Caco-2 (cell line): ENCODE measurements around the gene TARP.

Experiments
- BruUV-seq: library from RNA; stranded (reverse); fragments of 400-500 nt; replicated peaks from 2 replicates; lab custom pipeline; 2021; lab: Mats Ljungman, UMichigan
- CTCF ChIA-PET: fragments of 300-600 bp; sonication (Branson Sonifier 250); formaldehyde crosslinking; loops from one replicate; lab custom pipeline; 2022; ENCODE audit warnings: antibody characterized with exemption; lab: Charles Lee
- POLR2A ChIA-PET: fragments of 300-600 bp; sonication (Branson Sonifier 250); formaldehyde crosslinking; loops from one replicate; lab custom pipeline; 2022; ENCODE audit warnings: antibody characterized with exemption; lab: Charles Lee
- DNase-seq, 2 experiments: peaks; one replicate each; pipeline versions ENCODE4 v3.0.0 to v3.0.0-alpha.2; 2020 to 2022
- H3K27me3 ChIP-seq: replicated peaks from 2 replicates; pipeline ENCODE4 v1.6.0; 2011; ENCODE audit warnings: low read length; ENCODE audit not compliant: control insufficient read depth, insufficient read depth
- H3K36me3 ChIP-seq: 2 replicates; pipeline ENCODE4 v1.5.1; 2011; ENCODE audit warnings: low read length; ENCODE audit not compliant: control insufficient read depth, insufficient read depth
- H3K4me1 ChIP-seq: fragments of 250-450 bp; sonication (Bioruptor Pico); 2 replicates; pipeline ENCODE4 v1.5.1; 2020; ENCODE audit warnings: mild to moderate bottlenecking
- H3K4me3 ChIP-seq: 2 replicates; pipeline ENCODE4 v1.5.1; 2011; ENCODE audit warnings: low read depth, mild to moderate bottlenecking, control low read depth, low read length
- H3K9me3 ChIP-seq: fragments of 250-450 bp; sonication (Bioruptor Pico); 2 replicates; pipeline ENCODE4 v1.5.1; 2020; ENCODE audit warnings: mild to moderate bottlenecking, moderate library complexity
- H3K27ac Mint-ChIP-seq: one replicate; pipeline ENCODE4 v1.8.0; 2022; ENCODE audit warnings: mixed read lengths; ENCODE audit not compliant: unreplicated experiment
- H3K27me3 Mint-ChIP-seq: one replicate; pipeline ENCODE4 v1.8.0; 2022; ENCODE audit warnings: mixed read lengths; ENCODE audit not compliant: insufficient read depth, unreplicated experiment
- H3K36me3 Mint-ChIP-seq: one replicate; pipeline ENCODE4 v1.8.0; 2022; ENCODE audit warnings: mild to moderate bottlenecking, mixed read lengths; ENCODE audit not compliant: insufficient read depth, unreplicated experiment
- H3K4me1 Mint-ChIP-seq: one replicate; pipeline ENCODE4 v1.8.0; 2022; ENCODE audit warnings: low read depth, mixed read lengths; ENCODE audit not compliant: unreplicated experiment
- H3K4me3 Mint-ChIP-seq: one replicate; pipeline ENCODE4 v1.8.0; 2022; ENCODE audit warnings: mild to moderate bottlenecking, moderate library complexity, mixed read lengths; ENCODE audit not compliant: unreplicated experiment
- H3K9me3 Mint-ChIP-seq: one replicate; pipeline ENCODE4 v1.8.0; 2022; ENCODE audit warnings: mixed read lengths; ENCODE audit not compliant: unreplicated experiment
- CTCF ChIP-seq, 2 experiments: fragments of 200-600 bp in 1 of 2; IDR thresholded peaks; 1 replicate in 1 of 2; 2 replicates in 1 of 2; pipeline versions ENCODE4 v1.5.1 to v1.8.0; 2011 to 2022; ENCODE audit warnings: antibody characterized with exemption in 1 of 2, control low read depth in 1 of 2, inconsistent platforms in 1 of 2, low read depth in 1 of 2, low read length in 1 of 2, mild to moderate bottlenecking in 1 of 2, moderate library complexity in 1 of 2; ENCODE audit not compliant: insufficient read depth in 1 of 2, severe bottlenecking in 1 of 2, unreplicated experiment in 1 of 2
- intact Hi-C: fragments of 100-400 bp; cut with micrococcal nuclease; formaldehyde crosslinking; loops from one replicate; pipeline ENCODE4 v1.10.0; 2022; ENCODE audit not compliant: unreplicated experiment

Gene TARP

GRCh38 chr7:38317515-38317914 lies 44.1 kb upstream of the TARP start:
- ChIA-PET POLR2A (no interaction called here), CTCF (interaction anchor here (0.6 to 1.2 kb wide), 2 partner anchors 101 to 102 kb away, joined by 3 to 6 read pairs; no protein-coding TSS in a partner anchor)
- H3K4me1 ChIP-seq = 0 out of 2 replicates have a peak, but pooled peaks cover 5% of the 10 kb centered on the region
- Mint-ChIP-seq H3K4me1 (peaks cover 11% of the 10 kb centered on the region), H3K27ac (no peak overlapping the region), H3K36me3 (peaks cover 4% of the 10 kb centered on the region), H3K27me3 (peaks cover 3% of the 10 kb centered on the region), H3K9me3 (no peaks in the 10 kb centered on the region), H3K4me3 (no peak overlapping the region)
- H3K36me3 ChIP-seq = no peaks in the 10 kb centered on the region
- intact Hi-C loops = no loop called here
- H3K27me3 ChIP-seq = no peaks in the 10 kb centered on the region
- H3K4me3 ChIP-seq = no peak overlapping the region
- no peak for DNase-seq
- no peaks in the 10 kb centered on the region for H3K9me3 ChIP-seq
- no peak for TF ChIP-seq CTCF (IDR thresholded peaks at IDR 0.05; ENCODE audit: insufficient read depth in 1 of 2, low read depth in 1 of 2, low read length in 1 of 2, severe bottlenecking in 1 of 2, unreplicated experiment in 1 of 2)
- BruUV-seq = no TSS peak

GRCh38 chr7:38316733-38317360 lies 43.4 kb upstream of the TARP start:
- BruUV-seq = no TSS peak
- CTCF ChIA-PET = interaction anchor here (0.6 kb wide), 1 partner anchor 101 kb away, joined by 3 read pairs; no protein-coding TSS in a partner anchor

GRCh38 chr7:38315410-38315809 lies 42.0 kb upstream of the TARP start:
- Mint-ChIP-seq H3K27ac (no peak overlapping the region), H3K36me3 (peaks cover 4% of the 10 kb centered on the region), H3K4me3 (no peak overlapping the region), H3K9me3 (no peaks in the 10 kb centered on the region), H3K4me1 (peaks cover 11% of the 10 kb centered on the region), H3K27me3 (peaks cover 6% of the 10 kb centered on the region)
- BruUV-seq = no TSS peak
- Histone ChIP-seq H3K9me3 (no peaks in the 10 kb centered on the region; the same call in 1 of the 2 replicates), H3K27me3 (no peaks in the 10 kb centered on the region), H3K36me3 (no peaks in the 10 kb centered on the region), H3K4me1 (0 out of 2 replicates have a peak, but pooled peaks cover 5% of the 10 kb centered on the region), H3K4me3 (no peak overlapping the region)
- DNase-seq = no peak
- ChIA-PET POLR2A (no interaction called here), CTCF (no interaction called here)
- intact Hi-C loops = no loop called here
- no peak for TF ChIP-seq CTCF (IDR thresholded peaks at IDR 0.05; ENCODE audit: insufficient read depth in 1 of 2, low read depth in 1 of 2, low read length in 1 of 2, severe bottlenecking in 1 of 2, unreplicated experiment in 1 of 2)

More at GRCh38 chr7:38316733-38317360, 43.4 kb upstream of the TARP start:
- no peaks in the 10 kb centered on the region; the same call in 1 of the 2 replicates for H3K9me3 ChIP-seq
- H3K9me3 Mint-ChIP-seq = no peaks in the 10 kb centered on the region
- H3K27me3 Mint-ChIP-seq = peaks cover 3% of the 10 kb centered on the region
- H3K4me3 Mint-ChIP-seq = no peak overlapping the region
- H3K4me1 Mint-ChIP-seq = peaks cover 11% of the 10 kb centered on the region
- DNase-seq = no peak
- no peaks in the 10 kb centered on the region for H3K36me3 ChIP-seq
- no peak for TF ChIP-seq CTCF (IDR thresholded peaks at IDR 0.05; ENCODE audit: insufficient read depth in 1 of 2, low read depth in 1 of 2, low read length in 1 of 2, severe bottlenecking in 1 of 2, unreplicated experiment in 1 of 2)
- peaks cover 4% of the 10 kb centered on the region for H3K36me3 Mint-ChIP-seq
- 0 out of 2 replicates have a peak, but pooled peaks cover 5% of the 10 kb centered on the region for H3K4me1 ChIP-seq
- intact Hi-C loops = no loop called here
- H3K4me3 ChIP-seq = no peak overlapping the region
- POLR2A ChIA-PET = no interaction called here
- H3K27me3 ChIP-seq = no peaks in the 10 kb centered on the region
- H3K27ac Mint-ChIP-seq = no peak overlapping the region
